HL-60 (cell line): ENCODE results near the gene ZMYND12.

ENCODE experiments used
- CTCF ChIP-seq: IDR thresholded peaks from one replicate; pipeline ENCODE4 v1.5.1; 2011; ENCODE audit warnings: low read length, control low read depth, inconsistent platforms; ENCODE audit not compliant: insufficient read depth
- GABPA ChIP-seq: IDR thresholded peaks from 2 replicates; pipeline ENCODE4 v1.6.1; 2012; ENCODE audit warnings: low read depth
- POLR2AphosphoS5 ChIP-seq: IDR thresholded peaks from 2 replicates; pipeline ENCODE4 v1.6.1; 2012; ENCODE audit warnings: low read depth
- REST ChIP-seq: IDR thresholded peaks from 2 replicates; pipeline ENCODE4 v1.6.1; 2012; ENCODE audit warnings: low read depth; ENCODE audit not compliant: insufficient replicate concordance

DNA sequence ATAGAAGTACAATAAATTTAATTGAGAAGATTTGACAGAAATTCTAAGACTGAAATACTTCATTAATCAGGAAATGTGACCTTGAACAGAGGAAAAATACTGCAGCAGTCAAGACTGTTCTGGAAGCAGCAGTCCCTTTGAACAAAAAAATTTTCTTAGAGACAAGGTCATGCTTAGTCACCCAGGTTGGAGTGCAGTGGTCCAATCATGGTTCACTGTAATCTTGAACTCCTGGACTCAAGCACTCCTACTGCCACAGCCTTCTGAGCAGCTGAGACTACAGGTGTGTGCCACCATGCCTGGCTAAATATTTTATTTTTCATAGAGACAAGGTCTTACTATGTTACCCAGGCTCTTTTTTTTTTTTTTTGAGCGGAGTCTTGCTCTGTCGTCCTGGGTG is 5.4 kb upstream of the ZMYND12 start:
- TF ChIP-seq POLR2AphosphoS5 (no peak), CTCF (no peak), REST (no peak), GABPA (no peak)
